Neural cell (in vitro differentiated cells): ENCODE data around the gene RFX2.

Experiments
- CTCF ChIP-seq: fragments of 450-650 bp; IDR thresholded peaks from 2 replicates; pipeline ENCODE4 v1.5.1; 2014; ENCODE audit warnings: antibody characterized with exemption, mild to moderate bottlenecking, moderate library complexity; ENCODE audit not compliant: poor library complexity, severe bottlenecking
- EP300 ChIP-seq: fragments of 450-650 bp; conservative IDR thresholded peaks from 2 replicates; pipeline ENCODE4 v1.6.1; 2014; ENCODE audit warnings: antibody characterized with exemption, mild to moderate bottlenecking, moderate library complexity; ENCODE audit not compliant: poor library complexity, severe bottlenecking
- MXI1 ChIP-seq: fragments of 450-650 bp; conservative IDR thresholded peaks from 2 replicates; pipeline ENCODE4 v1.6.1; 2014; ENCODE audit warnings: antibody characterized with exemption, mild to moderate bottlenecking; ENCODE audit not compliant: poor library complexity, severe bottlenecking
- POLR2AphosphoS5 ChIP-seq: IDR thresholded peaks from 2 replicates; pipeline ENCODE4 v1.6.1; 2012
- RAD21 ChIP-seq: fragments of 450-650 bp; conservative IDR thresholded peaks from 2 replicates; pipeline ENCODE4 v1.6.1; 2014; ENCODE audit warnings: antibody characterized with exemption, mild to moderate bottlenecking, moderate library complexity
- REST ChIP-seq: IDR thresholded peaks from 2 replicates; pipeline ENCODE4 v1.6.1; 2012; ENCODE audit warnings: borderline replicate concordance
- SMC3 ChIP-seq: fragments of 450-650 bp; conservative IDR thresholded peaks from 2 replicates; pipeline ENCODE4 v1.6.1; 2014; ENCODE audit warnings: antibody characterized with exemption, mild to moderate bottlenecking, moderate library complexity; ENCODE audit not compliant: poor library complexity
- TAF1 ChIP-seq: IDR thresholded peaks from 2 replicates; pipeline ENCODE4 v1.6.1; 2012; ENCODE audit warnings: low read depth

- TF ChIP-seq SMC3 = no peak
- no peak for TF ChIP-seq CTCF
- no peak for TF ChIP-seq EP300
- no peak for TF ChIP-seq TAF1
- TF ChIP-seq POLR2AphosphoS5 = no peak
- no peak for TF ChIP-seq MXI1
- no peak for TF ChIP-seq RAD21
- no peak for TF ChIP-seq REST
These were observed 100.2 kb downstream of the RFX2 start for GRCh38 chr19:6010107-6010506.
